ENCODE data around the gene PRC1.

The PRC1 gene

GRCh38 chr15:90956274-90957030 lies 37.9 kb downstream of the PRC1 start:
- in situ Hi-C loops (cut with MboI; ENCODE audit: low sequenced_read_pairs): no loop called here

GRCh38 chr15:90955624-90956273 lies 38.6 kb downstream of the PRC1 start:
- in situ Hi-C loops (cut with MboI; ENCODE audit: low sequenced_read_pairs): no loop called here

- in situ Hi-C loops (cut with MboI; ENCODE audit: low sequenced_read_pairs): no loop called here
These were observed 39.4 kb downstream of the PRC1 start, which contains the start of gene RCCD1 for GRCh38 chr15:90954712-90955623. Gene RCCD1, plus strand, starts transcription at chr15:90954884. Its CDS starts 1,851 bp downstream, at chr15:90956735.

GRCh38 chr15:90953947-90954711 lies 40.2 kb downstream of the PRC1 start:
- in situ Hi-C loops (cut with MboI; ENCODE audit: low sequenced_read_pairs): no loop called here

- in situ Hi-C loops (cut with MboI; ENCODE audit: low sequenced_read_pairs): no loop called here
These were observed 41.2 kb downstream of the PRC1 start for GRCh38 chr15:90952901-90953677.

- in situ Hi-C loops (cut with MboI; ENCODE audit: low sequenced_read_pairs): no loop called here
These were observed 43.7 kb downstream of the PRC1 start for GRCh38 chr15:90950676-90951075.

- in situ Hi-C loops (cut with MboI; ENCODE audit: low sequenced_read_pairs): no loop called here
These were observed 44.2 kb downstream of the PRC1 start for GRCh38 chr15:90949979-90950675.

- in situ Hi-C loops (cut with MboI; ENCODE audit: low sequenced_read_pairs): no loop called here
These were observed 45.8 kb downstream of the PRC1 start for GRCh38 chr15:90948506-90948905.

- in situ Hi-C loops (cut with MboI; ENCODE audit: low sequenced_read_pairs): no loop called here
These were observed 46.6 kb downstream of the PRC1 start for GRCh38 chr15:90947577-90948357.

GRCh38 chr15:90946941-90947576 lies 47.3 kb downstream of the PRC1 start:
- in situ Hi-C loops (cut with MboI; ENCODE audit: low sequenced_read_pairs): no loop called here

- in situ Hi-C loops (cut with MboI; ENCODE audit: low sequenced_read_pairs): no loop called here
These were observed 47.8 kb downstream of the PRC1 start for GRCh38 chr15:90946538-90946937.

- in situ Hi-C loops (cut with MboI; ENCODE audit: low sequenced_read_pairs): no loop called here
These were observed 49.2 kb downstream of the PRC1 start for GRCh38 chr15:90945091-90945490.

- in situ Hi-C loops (cut with MboI; ENCODE audit: low sequenced_read_pairs): no loop called here
These were observed 51.8 kb downstream of the PRC1 start for GRCh38 chr15:90942354-90943120.

- in situ Hi-C loops (cut with MboI; ENCODE audit: low sequenced_read_pairs): no loop called here
These were observed 53.3 kb downstream of the PRC1 start for GRCh38 chr15:90941038-90941437.

GRCh38 chr15:90939756-90940155 lies 54.6 kb downstream of the PRC1 start:
- in situ Hi-C loops (cut with MboI; ENCODE audit: low sequenced_read_pairs): no loop called here

- in situ Hi-C loops (cut with MboI; ENCODE audit: low sequenced_read_pairs): no loop called here
These were observed 56.1 kb downstream of the PRC1 start for GRCh38 chr15:90938261-90938660.

GRCh38 chr15:90936823-90937222 lies 57.5 kb downstream of the PRC1 start:
- in situ Hi-C loops (cut with MboI; ENCODE audit: low sequenced_read_pairs): no loop called here
